Hematopoietic multipotent progenitor cell treated with erythropoietin and hydrocortisone succinate and interleukin-3 and kit ligand, for 8 days (in vitro differentiated cells): ENCODE data around the gene LTA4H.

Experiments used
- DNase-seq: peaks from one replicate; pipeline ENCODE4 v3.0.0-alpha.2; 2015

Gene LTA4H

DNA sequence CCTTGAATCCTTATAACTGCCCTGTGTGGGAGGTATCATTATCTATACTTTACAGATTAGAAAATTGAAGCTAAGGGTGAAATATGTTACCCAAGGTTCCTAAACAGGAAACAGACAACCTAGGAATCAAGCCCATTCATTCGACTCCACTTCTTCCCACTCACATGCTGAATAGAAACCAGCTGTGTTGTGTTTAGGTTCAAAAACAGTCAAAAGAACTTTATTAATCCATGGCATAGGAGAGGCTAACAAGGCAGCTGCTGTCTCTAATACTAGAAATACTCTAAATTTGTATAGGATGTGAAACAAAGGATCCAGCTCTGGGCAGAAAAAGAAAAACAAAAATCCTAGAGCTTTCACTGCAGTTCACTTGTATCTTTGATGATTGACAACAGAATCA, 82.4 kb downstream of the LTA4H start:
- DNase-seq, result no peak

DNA sequence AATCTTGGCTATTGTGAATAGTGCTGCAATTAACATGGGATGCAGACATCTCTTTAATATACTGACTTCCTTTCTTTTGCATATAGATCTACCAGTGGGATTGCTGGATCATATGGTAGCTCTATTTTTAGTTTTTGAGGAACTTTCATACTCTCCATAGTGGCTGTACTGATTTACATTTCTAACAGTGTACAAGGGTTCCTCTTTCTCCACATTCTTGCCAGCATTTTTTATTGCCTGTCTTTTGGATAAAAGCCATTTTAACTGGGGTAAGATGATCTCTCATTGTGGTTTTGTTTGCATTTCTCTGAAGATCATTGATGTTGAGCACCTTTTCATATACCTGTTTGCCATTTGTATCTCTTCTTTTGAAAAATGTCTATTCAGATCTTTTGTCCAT, 83.9 kb downstream of the LTA4H start:
- no peak for DNase-seq
